CD4-positive, alpha-beta T cell treated with Interleukin-10 for 1 hour (primary cell): ENCODE results near the gene CMTM8.

Experiments
- DNase-seq: peaks from one replicate; pipeline ENCODE4 v3.0.0-alpha.2; 2020

CMTM8 gene

DNA sequence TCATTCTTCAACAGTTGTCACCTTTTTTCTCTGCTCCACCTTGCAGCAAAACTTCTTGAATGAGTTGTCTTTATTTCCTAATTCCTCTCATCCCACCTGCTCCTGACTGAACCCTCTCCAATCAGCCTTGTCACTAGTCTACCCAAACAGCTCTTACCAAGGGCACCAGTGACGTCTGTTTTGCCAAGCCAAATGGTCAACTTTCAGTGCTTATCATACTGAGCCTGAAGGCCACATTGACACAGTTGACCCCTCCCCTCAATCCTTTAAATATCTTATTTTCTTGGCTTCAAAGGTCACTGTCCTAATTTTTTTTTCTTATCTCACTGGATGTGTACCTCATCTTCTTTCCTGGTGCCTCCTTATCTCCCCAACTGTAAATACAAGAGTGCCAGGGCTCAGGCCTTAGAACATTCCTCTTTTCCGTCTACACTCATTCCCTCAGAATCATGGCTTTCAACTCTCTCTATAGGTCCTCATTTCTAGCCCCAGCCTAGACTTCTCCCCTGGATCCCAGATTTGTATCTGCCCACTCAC is 43.2 kb downstream of the CMTM8 start:
- no peak for DNase-seq

DNA sequence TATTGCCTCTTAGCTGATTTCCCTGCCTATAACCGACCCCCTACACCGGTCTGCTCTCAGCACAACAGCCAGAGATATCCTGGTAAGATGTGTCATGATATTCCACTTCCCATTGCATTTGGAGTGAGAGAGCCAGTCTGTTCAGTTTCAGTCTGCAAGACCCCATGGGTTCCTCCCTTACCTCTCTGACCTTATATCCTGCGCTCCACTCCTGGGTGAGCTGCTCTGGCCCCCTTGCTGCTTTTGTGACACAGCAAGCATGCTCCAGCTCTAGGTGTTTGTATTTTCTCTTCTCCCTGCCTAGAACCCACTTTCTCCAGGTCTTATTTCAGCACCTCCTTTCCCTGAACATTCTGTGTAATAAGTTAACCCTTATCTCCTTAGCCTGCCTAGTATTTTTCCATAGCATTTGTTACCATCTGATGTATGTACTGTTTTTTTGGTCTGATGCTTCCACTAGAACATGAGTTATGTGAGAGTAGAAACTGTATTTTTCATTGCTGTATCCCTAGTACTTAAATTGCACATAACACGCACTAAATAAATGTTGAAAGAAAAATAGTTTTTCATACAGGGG is 44.2 kb downstream of the CMTM8 start:
- DNase-seq: no peak

DNA sequence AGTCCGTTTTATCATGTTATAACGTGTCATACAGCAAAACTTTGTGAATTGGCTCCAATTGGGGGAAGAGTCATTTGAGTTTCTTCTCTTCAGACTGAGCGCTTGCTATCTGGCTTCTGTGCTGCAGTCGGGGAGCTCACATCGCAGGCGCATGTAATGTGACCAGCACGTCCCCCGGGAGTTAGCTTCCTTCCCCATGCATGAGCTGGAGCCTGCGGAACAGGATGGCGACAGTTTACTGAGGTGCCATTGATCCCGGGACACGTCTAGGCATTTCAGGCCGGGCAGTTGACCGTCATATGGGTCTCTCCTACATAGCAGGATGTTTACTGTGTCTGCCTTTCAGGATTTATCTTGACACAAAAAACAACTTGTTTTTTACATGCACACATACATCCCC is 44.8 kb downstream of the CMTM8 start:
- DNase-seq: no peak

DNA sequence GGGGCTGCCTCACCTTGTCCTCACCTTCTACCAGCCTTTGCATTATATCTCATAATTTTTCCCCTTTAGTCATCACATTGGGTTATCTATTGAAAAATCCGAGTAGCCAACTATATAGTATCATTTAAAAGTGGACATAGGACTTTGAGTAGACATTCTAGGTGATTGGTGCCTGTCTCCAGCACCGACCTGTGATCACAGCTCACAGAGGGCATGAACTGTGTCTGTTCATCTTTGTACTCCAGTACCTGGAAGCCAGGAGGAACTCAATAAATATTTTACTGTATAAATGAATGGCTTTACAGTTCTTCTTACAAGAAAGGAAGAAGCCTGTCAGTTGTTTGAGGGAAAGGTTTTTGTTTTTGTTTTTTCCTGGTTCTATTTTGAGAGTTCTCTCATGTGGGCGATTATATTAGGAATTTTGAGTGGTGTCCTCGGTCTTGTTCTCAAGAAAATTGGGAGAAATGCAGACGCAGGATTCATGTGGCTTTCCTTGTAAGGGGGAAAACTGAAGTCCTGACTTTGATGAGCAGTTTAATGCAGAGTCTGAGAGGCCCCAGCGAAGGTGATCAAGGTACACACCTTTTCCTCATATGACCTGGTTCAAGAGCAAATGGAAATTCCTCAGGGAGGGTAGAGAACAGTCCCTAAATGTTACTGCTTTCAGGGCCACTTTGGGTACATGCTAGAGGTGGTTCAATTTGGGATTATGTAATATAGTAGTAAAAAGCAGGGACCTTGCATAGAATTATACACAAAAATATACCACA is 46.1 kb downstream of the CMTM8 start:
- DNase-seq: no peak

DNA sequence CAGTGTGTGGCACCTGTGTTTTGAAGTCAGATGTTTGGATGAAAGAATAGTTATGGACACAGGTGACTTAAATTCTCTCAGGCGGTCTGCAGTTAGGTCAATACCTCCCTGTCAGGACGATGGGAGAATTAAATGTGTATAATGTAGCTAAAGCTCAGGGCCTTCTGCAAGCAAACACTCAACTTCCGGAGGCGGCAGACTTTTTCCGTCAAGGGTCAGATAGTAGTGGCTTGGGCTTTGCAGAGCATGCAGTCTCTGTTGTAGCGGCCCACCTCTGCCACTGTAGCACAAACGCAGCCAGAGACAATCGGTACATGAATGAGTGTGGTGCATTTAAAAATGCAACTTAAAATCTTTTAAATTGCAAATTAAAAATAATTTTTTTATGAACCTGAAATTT is 47.4 kb downstream of the CMTM8 start:
- no peak for DNase-seq

DNA sequence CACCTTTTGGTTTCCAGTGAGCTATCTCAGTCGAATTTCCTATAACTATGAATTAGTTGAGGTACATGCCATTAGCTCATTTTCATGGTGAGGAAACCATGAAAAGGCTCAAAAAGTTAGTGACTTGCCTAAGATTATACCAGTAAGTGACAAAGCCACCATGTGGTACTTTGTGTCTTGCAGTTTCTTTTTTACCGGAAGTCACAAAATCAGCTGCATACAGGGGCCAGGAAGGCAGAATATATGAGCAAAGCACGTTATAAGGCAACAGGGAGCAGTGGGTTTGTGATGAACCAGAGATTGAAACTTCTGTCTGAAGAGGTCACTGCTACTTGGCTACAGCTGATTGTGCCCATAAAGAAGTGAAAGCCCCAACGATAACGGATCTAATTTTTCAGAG is 50.3 kb downstream of the CMTM8 start:
- peak; percentile 65 for DNase-seq

DNA sequence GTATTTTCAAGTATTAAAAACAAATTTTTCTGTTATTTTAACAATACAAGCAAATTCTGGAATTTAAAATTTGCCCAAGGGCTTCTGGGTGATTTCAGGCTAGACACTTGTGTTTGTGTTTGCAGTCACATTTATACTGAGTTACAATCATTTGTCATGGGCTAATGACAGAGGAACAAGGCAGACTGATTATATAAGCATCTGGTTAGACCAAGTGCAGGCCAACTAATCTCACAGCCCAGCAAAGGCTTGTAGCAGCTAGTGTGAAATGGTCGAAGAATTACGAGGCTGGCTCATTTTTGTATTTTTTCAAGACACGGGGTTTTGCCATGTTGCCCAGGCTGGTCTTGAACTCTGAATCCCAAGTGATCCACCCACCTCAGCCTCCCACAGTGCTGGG is 52.1 kb downstream of the CMTM8 start:
- DNase-seq: no peak

DNA sequence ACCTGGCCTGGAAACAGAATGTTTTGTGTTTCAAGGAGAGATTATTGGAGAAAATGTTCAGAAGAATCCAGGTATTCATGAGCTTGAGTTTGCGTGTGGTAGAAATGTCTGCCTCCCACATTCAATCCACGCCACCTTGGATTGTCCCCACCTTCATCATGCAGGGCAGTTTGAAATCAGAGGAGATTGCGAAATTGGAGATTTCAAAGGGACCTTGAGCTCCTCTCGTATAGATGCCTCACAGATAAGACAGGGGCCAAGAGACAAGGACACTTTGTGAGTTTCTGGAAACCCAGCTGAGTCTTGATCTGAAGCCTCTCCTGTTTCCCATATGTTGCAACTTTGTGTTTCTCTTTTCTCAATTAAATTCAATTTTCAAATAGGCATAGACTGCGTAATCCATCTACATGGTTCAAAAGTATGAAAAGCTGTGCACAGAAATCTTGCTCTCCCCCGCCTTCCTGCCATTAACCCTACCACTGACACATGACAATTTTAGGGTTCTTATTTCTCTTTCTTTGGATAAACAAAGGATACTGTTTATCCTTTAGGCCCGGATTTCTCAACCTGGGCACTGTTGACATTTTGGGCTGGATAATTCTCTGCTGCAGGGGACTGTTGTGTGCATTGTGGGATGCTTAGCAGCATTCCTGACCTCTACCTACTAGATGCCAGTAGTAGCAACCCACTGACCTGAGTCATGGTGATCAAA is 53.8 kb downstream of the CMTM8 start:
- DNase-seq: no peak

DNA sequence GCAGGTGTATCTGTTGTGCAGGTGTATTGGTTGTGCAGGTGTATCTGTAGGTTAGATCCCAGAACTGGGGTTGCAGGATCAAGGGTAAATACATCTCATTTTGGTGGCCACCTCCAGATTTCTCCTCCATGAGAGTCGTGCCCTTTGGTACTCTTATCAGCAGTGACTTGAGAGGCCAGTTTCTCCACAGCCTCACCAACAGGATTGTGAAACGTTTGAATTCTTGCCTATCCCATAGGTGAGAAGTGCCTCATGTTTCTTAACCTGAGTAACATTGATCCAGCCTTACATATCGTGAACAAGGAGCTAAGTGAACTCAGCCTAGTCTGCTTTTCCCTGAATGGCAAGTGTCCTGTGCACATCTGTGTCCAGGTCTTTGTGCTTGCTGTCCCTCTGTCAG is 55.4 kb downstream of the CMTM8 start:
- no peak for DNase-seq

DNA sequence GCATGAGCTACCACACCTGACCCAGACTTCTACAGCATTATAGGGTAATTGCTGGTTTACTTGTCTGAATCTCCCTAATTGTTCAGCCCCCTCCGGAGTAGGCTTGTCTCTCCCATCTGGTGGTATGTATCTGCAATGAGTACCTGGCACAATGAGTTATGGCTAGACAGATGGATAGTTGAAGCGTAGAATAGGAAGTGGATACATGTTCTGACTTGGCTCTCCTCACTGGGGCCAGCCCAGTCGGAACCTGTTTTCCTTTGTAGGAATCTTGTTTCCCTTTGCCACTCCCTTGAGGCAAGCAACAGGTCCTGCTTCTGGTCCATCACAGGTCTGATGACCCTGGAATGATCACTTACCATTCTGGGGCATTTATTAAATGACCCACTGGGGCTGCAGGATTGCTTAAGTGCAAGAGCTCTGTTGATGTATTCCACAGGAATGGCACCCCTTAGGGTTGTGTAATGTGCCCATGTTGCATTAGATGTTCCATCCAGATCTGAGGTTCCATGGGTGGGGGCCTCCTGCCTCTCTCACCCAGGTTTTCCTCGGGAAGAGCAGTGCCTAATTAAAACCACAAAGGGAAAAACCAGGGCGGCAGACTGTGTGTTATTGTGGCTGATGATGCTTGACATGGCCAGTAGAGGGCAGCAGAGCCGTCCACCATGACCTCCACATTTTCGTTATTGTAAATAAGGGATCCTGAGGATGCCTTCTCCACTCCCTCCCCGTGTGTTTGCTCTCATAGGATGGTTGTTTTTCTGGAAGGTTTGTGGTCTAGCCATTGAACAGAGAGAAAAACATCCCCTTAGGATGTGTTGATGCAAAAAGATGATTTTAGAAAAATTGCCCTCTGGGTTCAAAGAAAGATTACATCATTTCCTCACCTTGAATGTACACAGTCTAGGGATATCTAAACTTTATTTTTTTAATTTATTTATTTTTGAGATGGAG is 58.0 kb downstream of the CMTM8 start:
- peak; percentile 72 for DNase-seq

DNA sequence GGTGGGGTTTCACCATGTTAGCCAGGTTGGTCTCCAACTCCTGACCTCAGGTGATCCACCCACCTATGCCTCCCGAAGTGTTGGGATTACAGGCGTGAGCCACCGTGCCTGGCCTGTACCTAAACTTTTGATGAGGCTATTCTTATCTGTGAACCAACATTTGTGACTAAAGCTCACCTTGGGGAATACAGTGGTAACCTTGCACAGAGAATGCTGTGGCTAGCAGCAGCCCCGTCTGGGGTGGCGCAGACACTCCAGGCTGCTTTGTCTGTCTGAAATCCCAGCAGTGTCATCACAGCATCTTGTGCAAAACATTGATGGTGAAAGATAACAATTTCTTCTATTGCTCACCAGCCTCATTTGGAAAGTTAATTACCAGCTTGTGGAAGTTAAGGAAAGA is 58.9 kb downstream of the CMTM8 start:
- DNase-seq: peak; percentile 69

DNA sequence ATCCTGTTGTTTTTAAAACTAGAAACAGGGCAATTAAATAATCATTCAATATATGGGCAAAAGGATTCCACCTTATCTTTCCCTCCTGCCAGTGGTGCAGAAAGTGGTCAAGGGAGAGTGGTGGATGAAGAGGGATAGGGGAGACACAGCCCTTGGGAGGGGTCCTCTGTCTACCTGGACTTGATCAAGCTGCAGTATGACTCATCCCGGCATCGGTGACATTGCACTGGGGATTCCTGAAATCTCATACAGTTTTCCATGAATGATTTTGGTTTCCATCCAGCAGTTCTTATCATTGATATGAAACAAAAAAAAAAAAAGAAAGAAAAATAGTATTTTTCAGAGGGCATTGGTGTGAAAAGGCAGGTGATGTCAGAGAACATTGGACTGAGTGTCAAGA is 62.9 kb downstream of the CMTM8 start:
- DNase-seq: no peak

DNA sequence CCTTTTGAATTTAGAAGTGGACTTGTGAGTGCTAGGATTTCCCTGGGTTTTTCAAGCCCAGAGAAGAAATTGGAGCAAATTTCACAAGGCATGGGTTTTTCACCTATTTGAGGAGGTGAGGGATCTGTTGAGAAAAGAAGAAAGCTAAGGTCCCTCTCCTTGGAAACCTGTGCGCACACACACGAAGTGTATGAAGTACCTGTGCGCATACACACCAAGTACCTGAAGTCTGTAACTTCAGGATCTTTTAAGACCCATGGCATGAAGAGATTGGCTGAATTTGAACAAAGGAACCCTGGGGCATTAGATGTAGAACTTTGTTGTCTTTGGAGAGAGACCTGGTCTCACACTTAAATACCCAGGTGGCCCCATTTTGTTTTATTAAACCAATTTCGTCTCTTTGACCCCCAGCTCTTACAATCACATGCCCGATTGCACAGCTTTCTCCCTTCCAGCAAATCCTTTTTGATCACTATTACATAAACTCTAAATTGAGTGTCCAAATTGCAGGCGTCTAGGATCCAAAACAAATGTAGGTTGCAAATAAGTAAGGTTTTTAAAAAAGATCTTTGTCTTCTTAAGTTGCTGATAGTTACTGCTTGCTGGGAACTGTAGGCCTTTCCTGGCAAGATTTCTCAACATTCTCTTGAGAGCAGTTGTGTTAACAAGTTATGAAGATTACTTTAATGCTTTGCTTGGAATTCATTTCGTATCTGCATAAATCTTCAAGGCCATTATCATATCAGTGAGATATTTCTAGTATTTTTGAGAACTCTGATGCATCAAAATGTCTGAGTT is 64.3 kb downstream of the CMTM8 start:
- no peak for DNase-seq

DNA sequence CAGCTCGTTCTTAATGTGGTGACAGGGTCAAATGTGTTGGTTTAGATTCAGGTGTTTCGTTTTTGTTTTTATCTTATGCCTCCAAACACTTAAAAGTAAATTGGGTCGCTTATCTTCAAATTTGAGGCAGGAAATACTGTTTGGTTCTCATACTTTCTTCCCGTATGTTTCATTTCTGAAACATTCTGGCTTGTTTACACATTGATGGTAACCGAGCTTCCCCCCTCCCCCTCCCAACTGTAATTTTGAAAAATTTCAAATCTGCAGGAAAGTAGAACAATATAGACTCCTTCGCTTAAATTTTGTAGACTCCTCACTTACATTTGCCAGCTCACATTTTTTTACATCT is 64.9 kb downstream of the CMTM8 start:
- DNase-seq: peak; percentile 62

DNA sequence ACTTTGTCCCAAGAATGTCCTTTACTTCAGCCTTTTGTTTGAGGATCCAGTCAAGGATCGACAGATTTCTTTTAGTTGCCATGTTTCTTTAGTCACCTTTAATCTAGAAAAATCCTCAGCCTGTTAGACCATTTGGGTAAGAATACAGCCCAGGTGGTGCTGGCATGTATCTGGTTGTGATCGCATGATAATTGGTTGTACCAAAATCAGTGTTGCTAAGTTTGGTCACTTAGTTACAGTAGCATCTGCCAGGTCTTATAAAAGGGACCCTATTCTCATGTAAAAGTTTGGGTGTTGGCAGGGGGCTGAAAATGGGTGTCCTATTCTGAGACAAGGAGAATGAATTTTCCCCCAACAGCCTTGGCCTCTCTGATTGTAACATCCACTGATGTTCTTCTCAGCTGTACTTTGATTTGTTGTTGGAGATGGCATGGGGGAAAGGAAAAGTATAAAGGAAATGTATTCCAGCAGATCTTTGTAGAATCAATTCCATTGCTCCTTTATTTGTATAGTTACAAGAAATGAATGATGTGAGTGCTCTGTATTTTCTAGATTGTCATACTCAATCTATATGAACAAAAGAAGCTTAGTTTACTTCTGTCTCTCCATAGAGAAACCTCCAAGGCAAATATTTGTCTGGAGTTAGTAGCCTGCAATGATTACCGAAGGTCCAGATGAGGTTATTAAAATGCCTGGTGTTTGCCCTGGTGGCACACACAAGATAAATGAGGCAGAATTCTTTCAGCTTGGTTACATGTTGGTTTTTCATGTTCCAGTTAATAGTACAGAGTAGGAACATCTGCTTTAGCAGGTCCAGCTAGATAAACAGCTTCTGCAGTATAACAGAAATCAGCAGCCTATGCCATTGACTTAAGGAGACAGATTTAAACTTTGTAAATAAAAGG is 65.7 kb downstream of the CMTM8 start:
- no peak for DNase-seq

DNA sequence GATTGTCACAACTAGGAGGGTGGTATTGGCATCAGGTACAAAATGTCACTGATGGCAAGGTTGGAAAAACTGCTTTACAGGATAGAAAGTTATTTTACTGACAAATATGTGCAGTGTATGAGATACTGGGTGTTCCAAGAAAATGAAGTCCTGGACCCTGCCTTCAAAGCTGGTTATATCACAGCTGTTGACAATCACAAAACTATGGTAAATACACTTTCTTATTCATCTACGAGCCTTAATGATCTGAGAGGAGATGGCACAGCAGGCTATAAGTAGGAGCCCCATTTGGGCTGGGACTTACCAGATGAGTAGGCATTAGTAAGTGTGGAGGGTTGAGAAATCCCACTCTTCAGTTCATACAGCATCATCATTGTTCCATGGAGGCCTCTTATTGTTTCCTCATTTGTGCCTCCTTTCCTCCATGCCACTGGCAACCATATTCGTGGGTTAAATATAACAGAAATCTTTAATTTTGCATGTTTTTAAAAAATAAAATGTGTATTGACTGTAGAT is 66.9 kb downstream of the CMTM8 start:
- no peak for DNase-seq

DNA sequence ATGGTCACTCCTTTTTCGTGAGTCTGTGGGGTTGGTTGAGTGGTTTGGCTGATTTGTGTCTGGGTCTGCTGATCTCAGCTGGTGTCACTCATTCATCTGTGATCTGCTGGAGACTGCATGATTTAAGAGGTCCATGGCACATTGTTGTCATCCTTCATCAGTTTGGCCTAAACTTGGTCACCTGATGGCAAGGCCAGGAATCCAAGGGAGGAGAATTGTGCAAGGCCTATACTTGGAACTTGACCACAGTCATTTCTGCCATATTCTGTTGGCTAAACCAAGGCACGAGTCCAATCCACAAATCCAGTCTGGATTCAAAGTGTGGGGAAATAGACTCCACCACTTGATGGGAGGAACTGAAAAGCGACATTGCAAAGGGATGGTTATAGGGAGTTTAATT is 67.6 kb downstream of the CMTM8 start:
- DNase-seq: no peak

DNA sequence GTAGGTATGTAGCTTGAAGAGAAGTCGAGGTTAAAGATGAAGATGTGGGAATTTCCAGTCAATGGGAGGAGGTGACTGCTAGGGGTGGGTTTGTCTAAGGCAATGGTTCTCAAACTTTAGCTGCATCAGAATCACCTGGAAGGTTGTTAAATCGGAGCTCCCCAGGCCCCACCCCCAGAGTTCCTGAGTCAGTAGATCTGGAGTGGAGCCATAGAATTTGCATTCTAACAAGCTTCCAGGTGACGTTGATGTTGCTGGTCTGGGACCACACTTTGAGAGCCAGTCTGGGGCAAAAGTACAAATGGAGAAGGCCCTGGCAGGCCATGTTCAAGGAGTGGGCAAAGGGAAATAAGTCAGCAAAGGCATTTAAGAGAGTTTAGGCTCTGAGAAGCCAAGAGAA is 69.1 kb downstream of the CMTM8 start:
- no peak for DNase-seq

DNA sequence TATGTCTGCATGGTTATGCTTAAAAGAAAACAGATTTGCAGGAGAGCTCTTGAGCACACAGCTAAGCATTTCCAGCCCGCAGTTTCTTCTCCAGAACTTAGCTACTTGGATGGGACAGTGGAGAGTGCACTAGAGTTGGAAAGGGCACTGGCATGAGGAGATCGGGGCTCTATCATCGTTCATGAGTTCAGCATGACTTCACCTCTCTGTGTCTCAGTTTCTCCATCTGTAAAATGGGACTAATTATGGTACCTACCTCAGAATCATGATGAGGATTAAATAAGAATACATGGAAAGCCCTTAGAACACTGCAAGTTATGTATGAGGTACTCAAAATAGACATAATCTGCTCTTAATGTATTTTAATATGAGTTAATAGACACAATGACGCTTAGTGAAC is 69.9 kb downstream of the CMTM8 start:
- no peak for DNase-seq

DNA sequence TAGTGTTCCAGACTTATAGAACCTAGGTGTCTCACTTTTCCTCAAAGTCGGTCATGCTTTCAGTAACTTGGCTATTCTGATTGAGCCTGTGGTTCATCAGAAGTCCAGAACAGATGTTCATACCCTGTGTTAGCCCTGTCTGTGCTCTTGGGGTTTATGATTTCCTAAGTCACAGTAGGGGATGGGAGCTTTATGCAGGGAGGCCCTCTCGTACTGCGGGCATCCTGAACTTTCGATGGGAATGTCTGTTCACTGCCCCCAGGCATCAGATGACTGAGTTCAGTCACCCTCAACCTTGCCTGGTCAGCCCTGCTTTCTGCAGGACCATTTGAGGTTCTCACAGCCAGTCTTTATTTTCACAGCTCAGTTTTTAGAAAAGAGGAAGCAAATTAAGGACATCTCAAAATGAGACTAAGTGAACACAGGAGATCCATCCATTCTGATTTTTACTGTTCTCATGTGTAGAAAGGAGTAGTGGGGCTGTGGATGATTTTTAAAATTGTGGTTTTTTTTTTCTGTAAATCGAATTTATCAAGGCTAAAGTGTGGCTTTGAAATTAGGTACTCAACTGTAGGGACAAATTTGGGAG is 71.3 kb downstream of the CMTM8 start:
- no peak for DNase-seq
